ENCODE data around the gene TBL1XR1.
A peak's percentile ranks its signal among the peaks of the same experiment; 100 is the strongest.
"Not testable (repeated sequence)": the region's sequence is repeated elsewhere in the genome, so short reads cannot be mapped to it uniquely, and the experiment has no call there.

Gene TBL1XR1

GRCh38 chr3:177005718-177006405 is 191.4 kb downstream of the TBL1XR1 start:
- H2BK120ac ChIP-seq (ENCODE audit: low read depth, low read length): no peak overlapping the region
- no peak overlapping the region for H3K4ac ChIP-seq (ENCODE audit: low read depth in 1 of 2, low read length in 2 of 2)
- H3K4me1 ChIP-seq (ENCODE audit: control insufficient read depth, insufficient read depth, low read depth, low read length): no peaks in the 10 kb centered on the region
- no peak overlapping the region for H2AFZ ChIP-seq (ENCODE audit: low read depth, low read length)
- no peak overlapping the region for H3K18ac ChIP-seq (ENCODE audit: low read depth in 1 of 2, low read length in 2 of 2)
- H3K4me3 ChIP-seq (ENCODE audit: insufficient read depth in 1 of 2, low read depth in 1 of 2, low read length in 2 of 2): peak overlapping the region in 1 of 2 experiments; percentile 0
- H3K27me3 ChIP-seq (ENCODE audit: control insufficient read depth in 1 of 2, insufficient read depth in 1 of 2, low read length in 2 of 2): no peaks in the 10 kb centered on the region
- H4K91ac ChIP-seq (ENCODE audit: low read length): no peak overlapping the region
- DNase-seq: no peak
- H3K36me3 ChIP-seq (ENCODE audit: control insufficient read depth in 1 of 2, insufficient read depth in 2 of 2, low read depth in 1 of 2, low read length in 2 of 2): peaks cover 0 to 3% of the 10 kb centered on the region in 2 experiments
- H3K79me1 ChIP-seq (replicated peaks; ENCODE audit: low read length, poor library complexity, severe bottlenecking): no peaks in the 10 kb centered on the region
- no peak overlapping the region for H3K27ac ChIP-seq (ENCODE audit: low read length, poor library complexity, severe bottlenecking)
- H4K8ac ChIP-seq (ENCODE audit: low read length): no peak overlapping the region
- no peak overlapping the region for H3K4me2 ChIP-seq (ENCODE audit: low read length, poor library complexity, severe bottlenecking)
- no peak overlapping the region for H2AK5ac ChIP-seq (ENCODE audit: low read length, severe bottlenecking)
- H3K9ac ChIP-seq (ENCODE audit: low read length): no peak overlapping the region
- peaks cover 13% of the 10 kb centered on the region for H3K9me3 ChIP-seq (ENCODE audit: control insufficient read depth, low read length)
- no peak overlapping the region for H2BK5ac ChIP-seq (ENCODE audit: low read depth, low read length, poor library complexity, severe bottlenecking)
- H3K14ac ChIP-seq (ENCODE audit: low read length in 2 of 2): no peak overlapping the region
- no peak overlapping the region for H2BK12ac ChIP-seq (ENCODE audit: low read length in 2 of 2)
- no peak overlapping the region for H2BK15ac ChIP-seq (ENCODE audit: low read depth, poor library complexity, severe bottlenecking)
- no peak overlapping the region for H3K23ac ChIP-seq (ENCODE audit: low read length in 2 of 2)

- not testable (repeated sequence) for H2BK120ac ChIP-seq (ENCODE audit: low read depth, low read length); H2AFZ ChIP-seq (ENCODE audit: low read depth, low read length); H3K36me3 ChIP-seq (ENCODE audit: control insufficient read depth in 1 of 2, insufficient read depth in 2 of 2, low read depth in 1 of 2, low read length in 2 of 2); H4K8ac ChIP-seq (ENCODE audit: low read length); H3K4ac ChIP-seq (ENCODE audit: low read depth in 1 of 2, low read length in 2 of 2); H2AK5ac ChIP-seq (ENCODE audit: low read length, severe bottlenecking); H3K79me1 ChIP-seq (replicated peaks; ENCODE audit: low read length, poor library complexity, severe bottlenecking); H3K23ac ChIP-seq (ENCODE audit: low read length in 2 of 2); H2BK15ac ChIP-seq (ENCODE audit: low read depth, poor library complexity, severe bottlenecking); H3K4me3 ChIP-seq (ENCODE audit: insufficient read depth in 1 of 2, low read depth in 1 of 2, low read length in 2 of 2); H3K14ac ChIP-seq (ENCODE audit: low read length in 2 of 2); H2BK5ac ChIP-seq (ENCODE audit: low read depth, low read length, poor library complexity, severe bottlenecking); H4K91ac ChIP-seq (ENCODE audit: low read length); H2BK12ac ChIP-seq (ENCODE audit: low read length in 2 of 2); DNase-seq; H3K27ac ChIP-seq (ENCODE audit: low read length, poor library complexity, severe bottlenecking); H3K4me1 ChIP-seq (ENCODE audit: control insufficient read depth, insufficient read depth, low read depth, low read length); H3K18ac ChIP-seq (ENCODE audit: low read depth in 1 of 2, low read length in 2 of 2); H3K4me2 ChIP-seq (ENCODE audit: low read length, poor library complexity, severe bottlenecking); H3K9ac ChIP-seq (ENCODE audit: low read length); H3K9me3 ChIP-seq (ENCODE audit: control insufficient read depth, low read length); H3K27me3 ChIP-seq (ENCODE audit: control insufficient read depth in 1 of 2, insufficient read depth in 1 of 2, low read length in 2 of 2)
- WGBS: 93% methylated on average over 2 of the region's 2 CpGs
Observed at GRCh38 chr3:177000159-177000558, 197.1 kb downstream of the TBL1XR1 start.

- no peak overlapping the region for H2AFZ ChIP-seq (ENCODE audit: low read depth, low read length)
- H3K4me2 ChIP-seq (ENCODE audit: low read length, poor library complexity, severe bottlenecking): no peak overlapping the region
- H2BK15ac ChIP-seq (ENCODE audit: low read depth, poor library complexity, severe bottlenecking): no peak overlapping the region
- H4K91ac ChIP-seq (ENCODE audit: low read length): no peak overlapping the region
- no peak for DNase-seq
- H3K23ac ChIP-seq (ENCODE audit: low read length in 2 of 2): no peak overlapping the region
- no peak overlapping the region for H4K8ac ChIP-seq (ENCODE audit: low read length)
- H3K79me1 ChIP-seq (replicated peaks; ENCODE audit: low read length, poor library complexity, severe bottlenecking): no peaks in the 10 kb centered on the region
- H3K14ac ChIP-seq (ENCODE audit: low read length in 2 of 2): no peak overlapping the region
- no peak overlapping the region for H3K4ac ChIP-seq (ENCODE audit: low read depth in 1 of 2, low read length in 2 of 2)
- H3K27me3 ChIP-seq (ENCODE audit: control insufficient read depth in 1 of 2, insufficient read depth in 1 of 2, low read length in 2 of 2): no peaks in the 10 kb centered on the region
- no peak overlapping the region for H2BK5ac ChIP-seq (ENCODE audit: low read depth, low read length, poor library complexity, severe bottlenecking)
- no peaks in the 10 kb centered on the region for H3K4me1 ChIP-seq (ENCODE audit: control insufficient read depth, insufficient read depth, low read depth, low read length)
- H3K18ac ChIP-seq (ENCODE audit: low read depth in 1 of 2, low read length in 2 of 2): no peak overlapping the region
- H2BK12ac ChIP-seq (ENCODE audit: low read length in 2 of 2): no peak overlapping the region
- H2BK120ac ChIP-seq (ENCODE audit: low read depth, low read length): no peak overlapping the region
- no peak overlapping the region for H3K27ac ChIP-seq (ENCODE audit: low read length, poor library complexity, severe bottlenecking)
- H3K4me3 ChIP-seq (ENCODE audit: insufficient read depth in 1 of 2, low read depth in 1 of 2, low read length in 2 of 2): no peak overlapping the region
- no peak overlapping the region for H2AK5ac ChIP-seq (ENCODE audit: low read length, severe bottlenecking)
- H3K9ac ChIP-seq (ENCODE audit: low read length): no peak overlapping the region
- no peaks in the 10 kb centered on the region for H3K9me3 ChIP-seq (ENCODE audit: control insufficient read depth, low read length)
- 100% methylated on average over 2 of the region's 2 CpGs for WGBS
- no peaks in the 10 kb centered on the region for H3K36me3 ChIP-seq (ENCODE audit: control insufficient read depth in 1 of 2, insufficient read depth in 2 of 2, low read depth in 1 of 2, low read length in 2 of 2)
Observed at GRCh38 chr3:176995946-176996345, 201.3 kb downstream of the TBL1XR1 start.

- Histone ChIP-seq H3K27ac (ENCODE audit: low read length, poor library complexity, severe bottlenecking) (no peak overlapping the region), H2BK15ac (ENCODE audit: low read depth, poor library complexity, severe bottlenecking) (no peak overlapping the region), H3K27me3 (ENCODE audit: control insufficient read depth in 1 of 2, insufficient read depth in 1 of 2, low read length in 2 of 2) (no peaks in the 10 kb centered on the region), H2BK12ac (ENCODE audit: low read length in 2 of 2) (no peak overlapping the region), H4K91ac (ENCODE audit: low read length) (no peak overlapping the region), H3K14ac (ENCODE audit: low read length in 2 of 2) (no peak overlapping the region), H3K79me1 (replicated peaks; ENCODE audit: low read length, poor library complexity, severe bottlenecking) (no peaks in the 10 kb centered on the region), H3K18ac (ENCODE audit: low read depth in 1 of 2, low read length in 2 of 2) (peak overlapping the region in 1 of 2 experiments; percentile 57), H3K4me3 (ENCODE audit: insufficient read depth in 1 of 2, low read depth in 1 of 2, low read length in 2 of 2) (no peak overlapping the region), H3K9ac (ENCODE audit: low read length) (no peak overlapping the region), H2AK5ac (ENCODE audit: low read length, severe bottlenecking) (no peak overlapping the region), H2BK5ac (ENCODE audit: low read depth, low read length, poor library complexity, severe bottlenecking) (no peak overlapping the region), H3K4ac (ENCODE audit: low read depth in 1 of 2, low read length in 2 of 2) (no peak overlapping the region), H2AFZ (ENCODE audit: low read depth, low read length) (no peak overlapping the region), H3K9me3 (ENCODE audit: control insufficient read depth, low read length) (no peaks in the 10 kb centered on the region), H3K4me2 (ENCODE audit: low read length, poor library complexity, severe bottlenecking) (no peak overlapping the region), H2BK120ac (ENCODE audit: low read depth, low read length) (no peak overlapping the region), H3K36me3 (ENCODE audit: control insufficient read depth in 1 of 2, insufficient read depth in 2 of 2, low read depth in 1 of 2, low read length in 2 of 2) (no peaks in the 10 kb centered on the region), H3K4me1 (ENCODE audit: control insufficient read depth, insufficient read depth, low read depth, low read length) (no peaks in the 10 kb centered on the region), H3K23ac (ENCODE audit: low read length in 2 of 2) (no peak overlapping the region), H4K8ac (ENCODE audit: low read length) (no peak overlapping the region)
- DNase-seq: no peak
- WGBS: 93% methylated on average over 4 of the region's 4 CpGs
Observed at GRCh38 chr3:176994891-176995781, 202.1 kb downstream of the TBL1XR1 start.
